GM12872 (cell line): ENCODE measurements around the gene UBP1.

ENCODE experiments used
- TF ChIP-seq, protein P1 (sequence below): IDR thresholded peaks from 3 replicates; pipeline ENCODE4 v1.5.1; 2011; ENCODE audit warnings: low read depth, mild to moderate bottlenecking, low read length, moderate library complexity; ENCODE audit not compliant: insufficient read depth

The UBP1 gene

GRCh38 chr3:33417066-33417673 is 23.0 kb downstream of the UBP1 start:
- TF ChIP-seq, protein P1, sequence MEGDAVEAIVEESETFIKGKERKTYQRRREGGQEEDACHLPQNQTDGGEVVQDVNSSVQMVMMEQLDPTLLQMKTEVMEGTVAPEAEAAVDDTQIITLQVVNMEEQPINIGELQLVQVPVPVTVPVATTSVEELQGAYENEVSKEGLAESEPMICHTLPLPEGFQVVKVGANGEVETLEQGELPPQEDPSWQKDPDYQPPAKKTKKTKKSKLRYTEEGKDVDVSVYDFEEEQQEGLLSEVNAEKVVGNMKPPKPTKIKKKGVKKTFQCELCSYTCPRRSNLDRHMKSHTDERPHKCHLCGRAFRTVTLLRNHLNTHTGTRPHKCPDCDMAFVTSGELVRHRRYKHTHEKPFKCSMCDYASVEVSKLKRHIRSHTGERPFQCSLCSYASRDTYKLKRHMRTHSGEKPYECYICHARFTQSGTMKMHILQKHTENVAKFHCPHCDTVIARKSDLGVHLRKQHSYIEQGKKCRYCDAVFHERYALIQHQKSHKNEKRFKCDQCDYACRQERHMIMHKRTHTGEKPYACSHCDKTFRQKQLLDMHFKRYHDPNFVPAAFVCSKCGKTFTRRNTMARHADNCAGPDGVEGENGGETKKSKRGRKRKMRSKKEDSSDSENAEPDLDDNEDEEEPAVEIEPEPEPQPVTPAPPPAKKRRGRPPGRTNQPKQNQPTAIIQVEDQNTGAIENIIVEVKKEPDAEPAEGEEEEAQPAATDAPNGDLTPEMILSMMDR: no peak

- TF ChIP-seq, protein P1: no peak
These were observed 36.4 kb downstream of the UBP1 start for GRCh38 chr3:33403756-33404155.

DNA sequence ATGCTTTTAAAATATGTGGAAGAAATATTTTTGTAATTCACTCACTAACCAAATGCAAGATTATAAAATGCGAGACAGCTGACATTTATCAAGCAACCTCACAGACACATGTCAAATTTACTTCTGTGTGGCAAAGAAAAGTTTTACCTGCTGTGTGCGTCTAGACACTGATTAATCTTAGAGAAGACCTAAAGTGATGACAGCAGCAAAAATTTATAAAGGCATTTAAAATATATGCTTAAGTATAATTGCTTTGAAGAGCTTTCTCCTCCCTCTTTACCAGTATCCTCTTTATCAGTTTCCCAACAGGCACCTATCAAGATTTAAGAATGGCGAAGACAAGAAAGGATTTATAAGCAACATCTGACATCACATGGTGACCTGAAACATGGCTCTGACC is 37.3 kb downstream of the UBP1 start:
- TF ChIP-seq, protein P1: no peak

DNA sequence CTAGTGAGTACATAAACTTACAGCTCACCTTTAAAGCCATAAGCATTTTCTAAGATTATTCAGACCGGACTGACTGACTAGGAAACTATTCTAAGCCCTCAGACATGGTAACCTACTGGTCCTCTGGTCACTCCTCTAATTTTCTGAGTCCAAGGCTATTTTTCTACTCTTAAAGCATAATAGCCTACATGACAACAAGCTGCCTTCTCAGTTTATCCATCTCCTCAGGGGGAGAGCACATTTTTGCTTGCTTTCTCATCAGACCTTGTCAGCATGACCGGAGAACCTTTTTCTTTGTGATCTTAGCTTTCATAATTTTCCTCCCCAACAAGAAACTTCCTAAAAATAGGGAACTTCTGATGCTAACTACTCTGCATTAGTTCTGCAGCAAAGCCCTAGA is 38.4 kb downstream of the UBP1 start:
- TF ChIP-seq, protein P1: no peak

- TF ChIP-seq, protein P1: no peak
These were observed 41.8 kb downstream of the UBP1 start for GRCh38 chr3:33398410-33398809.

DNA sequence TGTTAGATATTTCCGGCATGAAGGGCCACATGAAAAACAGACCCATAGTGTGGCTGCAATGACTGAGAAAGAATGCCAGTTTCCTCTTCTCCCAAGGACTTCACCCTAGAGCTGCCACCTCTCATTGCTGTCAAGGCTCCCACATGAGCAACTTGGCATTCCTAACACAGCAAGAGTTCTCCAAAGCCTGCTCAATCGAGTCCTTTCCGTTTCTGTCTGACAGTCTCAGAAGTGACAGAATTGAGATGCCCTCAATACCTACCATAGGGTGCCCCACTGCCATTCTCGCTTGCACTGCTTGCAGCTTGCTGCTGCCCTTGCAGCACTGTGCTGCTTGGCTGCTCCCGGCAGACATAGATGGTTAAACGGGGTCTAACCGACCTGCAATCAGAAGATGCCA is 44.3 kb downstream of the UBP1 start:
- TF ChIP-seq, protein P1: no peak

DNA sequence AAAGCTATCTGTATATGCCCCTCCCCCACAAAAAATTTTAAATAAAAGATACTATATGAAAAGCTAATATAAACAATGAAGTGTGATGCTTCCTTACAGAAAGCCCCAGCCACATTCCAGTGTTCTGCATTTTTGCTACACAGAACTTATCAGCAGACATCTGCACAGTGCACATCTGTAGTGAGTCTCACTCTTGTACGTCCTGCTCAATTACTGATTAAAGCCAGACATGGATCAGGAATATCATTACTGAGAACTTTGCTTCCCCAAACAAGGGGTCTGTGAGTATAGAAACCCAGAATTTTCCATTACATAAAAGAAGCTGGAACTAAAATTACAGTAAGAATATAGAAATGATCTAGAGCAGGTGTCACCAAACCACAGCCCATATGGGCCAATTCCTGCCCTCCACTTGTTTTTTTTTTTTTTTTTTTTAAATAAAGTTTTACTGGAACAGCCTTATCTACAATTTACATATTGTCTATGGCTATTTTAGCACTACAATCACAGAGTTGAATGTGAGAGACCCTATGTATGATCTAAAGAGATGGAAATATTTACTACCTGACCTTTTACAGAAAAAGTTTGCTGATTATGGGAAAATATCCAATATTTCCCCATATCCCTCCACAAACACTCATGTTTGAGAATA is 45.7 kb downstream of the UBP1 start:
- TF ChIP-seq, protein P1: no peak
